PC-3 (cell line): ENCODE results near the gene GRIN2C. TPM values are rescaled to one million over a fixed set of nuclear protein-coding genes. Genes with fewer than 3 reads are reported as not detected.

ENCODE experiments used
- ATAC-seq: fragments of 200-7000 bp; cut with Tn5 transposase; 2 replicates; pipeline ENCODE4 v1.9.1; 2020; ENCODE audit warnings: mild to moderate bottlenecking, moderate library complexity
- BruUV-seq: library from RNA; stranded (reverse); fragments of 400-500 nt; replicated peaks from 2 replicates; lab custom pipeline; 2021; lab: Mats Ljungman, UMichigan
- CTCF ChIA-PET: fragments of 300-600 bp; sonication (Branson Sonifier 250); formaldehyde crosslinking; loops from one replicate; lab custom pipeline; 2022; ENCODE audit warnings: antibody characterized with exemption; lab: Charles Lee
- POLR2A ChIA-PET: fragments of 300-600 bp; sonication (Branson Sonifier 250); formaldehyde crosslinking; loops from one replicate; lab custom pipeline; 2022; ENCODE audit warnings: antibody characterized with exemption; ENCODE audit not compliant: unreplicated experiment; lab: Charles Lee
- DNase-seq: peaks from one replicate; pipeline ENCODE4 v3.0.0-alpha.2; 2015
- H2AFZ ChIP-seq: fragments of 300-600 bp; sonication (generic); 2 replicates; pipeline ENCODE4 v1.6.0; 2016; ENCODE audit warnings: antibody characterized with exemption, low read length
- H3F3A ChIP-seq: fragments of 300-600 bp; sonication (generic); one replicate; pipeline ENCODE4 v1.6.0; 2017; ENCODE audit warnings: antibody characterized with exemption, low read length, control low read depth, mild to moderate bottlenecking; ENCODE audit not compliant: unreplicated experiment
- H3K27ac ChIP-seq: fragments of 300-600 bp; sonication (generic); 2 replicates; pipeline ENCODE4 v1.5.1; 2016; ENCODE audit warnings: mild to moderate bottlenecking, low read length
- H3K27me3 ChIP-seq: fragments of 300-600 bp; sonication (generic); 2 replicates; pipeline ENCODE4 v1.6.1; 2016; ENCODE audit warnings: low read length, mixed read lengths
- H3K36me3 ChIP-seq: fragments of 300-600 bp; sonication (generic); 2 replicates; pipeline ENCODE4 v1.6.1; 2016; ENCODE audit warnings: low read depth, mixed run types, low read length, mixed read lengths
- H3K4me1 ChIP-seq: fragments of 300-600 bp; sonication (generic); 2 replicates; pipeline ENCODE4 v1.5.1; 2016; ENCODE audit warnings: low read length; ENCODE audit not compliant: insufficient read depth
- H3K4me2 ChIP-seq: fragments of 300-600 bp; sonication (generic); 2 replicates; pipeline ENCODE4 v1.6.0; 2016; ENCODE audit warnings: low read length
- H3K4me3 ChIP-seq: fragments of 300-600 bp; sonication (generic); 2 replicates; pipeline ENCODE4 v1.5.1; 2016; ENCODE audit warnings: mild to moderate bottlenecking, low read length, mixed read lengths
- H3K79me2 ChIP-seq: fragments of 300-600 bp; sonication (generic); 2 replicates; pipeline ENCODE4 v1.6.1; 2017; ENCODE audit warnings: low read length, mixed read lengths
- H3K9ac ChIP-seq: fragments of 300-600 bp; sonication (generic); 2 replicates; pipeline ENCODE4 v1.6.0; 2016; ENCODE audit warnings: mild to moderate bottlenecking, low read length
- H3K9me2 ChIP-seq: fragments of 300-600 bp; sonication (generic); replicated peaks from 2 replicates; pipeline ENCODE4 v1.6.1; 2016; ENCODE audit warnings: mixed run types, low read length, mixed read lengths
- H3K9me3 ChIP-seq: fragments of 300-600 bp; sonication (generic); 2 replicates; pipeline ENCODE4 v1.6.1; 2016; ENCODE audit warnings: low read length, mixed read lengths
- H4K20me1 ChIP-seq: fragments of 300-600 bp; sonication (generic); 2 replicates; pipeline ENCODE4 v1.6.1; 2016; ENCODE audit warnings: low read length, mixed read lengths
- CTCF ChIP-seq: fragments of 300-600 bp; sonication (generic); conservative IDR thresholded peaks from 2 replicates; pipeline ENCODE4 v1.5.1; 2017; ENCODE audit warnings: antibody characterized with exemption, low read depth, mild to moderate bottlenecking, low read length
- EZH2 ChIP-seq: fragments of 300-600 bp; sonication (generic); IDR thresholded peaks from one replicate; pipeline ENCODE4 v1.6.1; 2017; ENCODE audit warnings: antibody characterized with exemption, mild to moderate bottlenecking, low read length; ENCODE audit not compliant: unreplicated experiment
- EZH2phosphoT487 ChIP-seq: fragments of 300-600 bp; sonication (generic); IDR thresholded peaks from 2 replicates; pipeline ENCODE4 v1.6.1; 2018; ENCODE audit warnings: mild to moderate bottlenecking, antibody characterized with exemption, low read length, borderline replicate concordance
- intact Hi-C: fragments of 100-400 bp; cut with micrococcal nuclease; formaldehyde crosslinking; loops from 2 replicates; pipeline ENCODE4 v1.9.0; 2023
- total RNA-seq: library from RNA; depleted of rRNA; stranded (reverse); fragments of >200 nt; gene quantifications from 2 replicates; pipeline ENCODE4 v1.2.3, GENCODE V29; 2014

GRIN2C gene
- total RNA-seq, 1 experiment from 2014 or later, result 0.04 TPM

DNA sequence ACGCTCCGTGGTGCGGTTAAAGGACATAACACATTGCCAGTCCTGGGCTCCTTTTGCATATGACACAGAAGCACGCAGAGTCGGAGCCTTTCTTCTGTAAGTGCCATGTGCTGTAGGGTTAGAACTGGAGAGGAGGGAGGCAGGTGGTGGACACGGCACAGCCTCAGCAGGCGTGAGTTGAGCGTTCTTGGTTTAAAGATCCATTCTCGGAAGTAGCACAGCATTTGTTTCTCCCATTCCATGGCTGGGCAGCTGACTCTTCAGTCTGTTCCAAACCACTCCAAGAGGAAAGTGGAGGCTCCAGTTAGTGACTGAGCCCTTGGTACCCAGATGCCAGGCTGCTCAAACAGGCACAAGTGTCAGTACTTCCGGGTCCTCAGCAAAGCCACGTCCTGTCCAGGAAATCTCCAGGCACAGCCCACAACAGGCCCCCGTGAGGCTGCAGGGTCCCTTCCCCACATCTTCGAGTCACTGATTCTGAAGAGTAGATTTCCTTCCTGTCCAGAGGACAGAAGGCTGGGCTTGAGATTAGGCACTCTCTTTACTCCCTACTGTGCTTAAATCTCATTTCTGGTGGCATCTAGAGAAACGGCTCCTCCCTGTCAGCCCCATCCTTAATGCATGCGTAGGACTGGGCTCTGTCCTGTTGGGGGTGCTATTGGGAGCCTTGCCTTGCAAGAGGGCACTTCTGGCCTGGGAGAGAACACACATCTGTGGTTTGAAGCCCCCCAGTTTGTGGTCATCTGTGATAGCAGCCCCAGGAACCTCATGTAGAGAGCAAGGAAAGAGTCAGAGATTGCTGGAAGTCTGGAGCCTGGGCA is 43.9 kb downstream of the GRIN2C start:
- no peak overlapping the region for H2AFZ ChIP-seq
- H3F3A ChIP-seq, result no peaks in the 10 kb centered on the region
- H3K9ac ChIP-seq, result no peak overlapping the region
- no peak overlapping the region for H3K4me3 ChIP-seq
- TF ChIP-seq EZH2 (no peak), EZH2phosphoT487 (no peak), CTCF (peak; percentile 50)
- H3K9me3 ChIP-seq, result no peaks in the 10 kb centered on the region
- DNase-seq, result no peak
- no peaks in the 10 kb centered on the region for H3K27me3 ChIP-seq
- ATAC-seq, result no peak
- POLR2A ChIA-PET, result no interaction called here
- intact Hi-C loops, result no loop called here
- no peak overlapping the region for H3K27ac ChIP-seq
- no peak overlapping the region for H3K4me2 ChIP-seq
- H3K4me1 ChIP-seq, result no peaks in the 10 kb centered on the region
- no peaks in the 10 kb centered on the region for H3K36me3 ChIP-seq
- H4K20me1 ChIP-seq, result no peaks in the 10 kb centered on the region
- H3K9me2 ChIP-seq, result no peaks in the 10 kb centered on the region
- CTCF ChIA-PET, result no interaction called here
- no peaks in the 10 kb centered on the region for H3K79me2 ChIP-seq
- BruUV-seq, result no TSS peak

DNA sequence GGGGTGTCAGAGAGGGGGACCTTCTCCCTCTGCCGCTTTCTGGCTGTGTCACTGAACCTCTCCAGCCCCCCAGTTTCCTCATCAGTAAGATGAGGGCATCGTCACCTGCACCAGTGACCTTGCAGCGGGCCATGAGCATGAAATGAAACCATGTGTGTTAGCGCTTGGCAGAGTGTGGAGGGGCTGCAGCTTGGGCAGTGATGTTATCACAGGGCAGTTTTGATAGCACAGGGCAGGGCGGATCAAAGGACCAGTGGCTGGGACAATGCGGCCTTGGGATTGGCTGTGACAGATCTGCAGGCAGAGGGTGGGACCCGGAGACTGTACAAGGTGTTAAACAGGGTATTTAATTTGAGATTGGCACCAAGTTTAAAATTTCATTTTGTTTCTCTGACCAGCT is 44.6 kb downstream of the GRIN2C start:
- ChIA-PET POLR2A (no interaction called here), CTCF (no interaction called here)
- no TSS peak for BruUV-seq
- Histone ChIP-seq H2AFZ (no peak overlapping the region), H3K9ac (no peak overlapping the region), H3K9me3 (no peaks in the 10 kb centered on the region), H3K27me3 (no peaks in the 10 kb centered on the region), H3K4me2 (no peak overlapping the region), H3K4me1 (no peaks in the 10 kb centered on the region), H3K4me3 (no peak overlapping the region), H3K79me2 (no peaks in the 10 kb centered on the region), H3F3A (no peaks in the 10 kb centered on the region), H3K9me2 (no peaks in the 10 kb centered on the region), H4K20me1 (no peaks in the 10 kb centered on the region), H3K36me3 (no peaks in the 10 kb centered on the region), H3K27ac (no peak overlapping the region)
- intact Hi-C loops, result no loop called here
- ATAC-seq (no peak), DNase-seq (no peak)
- TF ChIP-seq CTCF, result no peak
- no peak for TF ChIP-seq EZH2phosphoT487
- TF ChIP-seq EZH2, result no peak

DNA sequence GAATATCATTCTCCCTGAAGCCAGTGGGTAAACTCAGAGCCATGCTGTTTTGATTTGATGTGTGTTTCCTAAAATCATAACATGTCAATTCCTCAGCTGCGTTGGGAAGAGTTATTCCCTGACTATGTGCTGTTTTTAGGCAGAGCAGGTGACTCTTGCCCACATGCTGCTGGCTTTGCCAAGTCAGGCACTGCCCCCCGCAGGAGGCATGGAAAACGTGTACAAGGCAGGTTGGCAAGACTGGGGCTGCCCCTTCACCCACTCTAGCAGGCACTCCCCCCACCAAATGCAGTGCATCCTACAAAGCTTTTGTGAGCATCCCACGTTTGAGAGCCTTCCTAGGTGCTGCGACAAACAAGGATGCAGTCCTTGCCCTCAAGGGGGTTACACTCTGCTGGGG is 45.2 kb downstream of the GRIN2C start:
- H3K9ac ChIP-seq, result no peak overlapping the region
- no peak overlapping the region for H3K4me2 ChIP-seq
- no peaks in the 10 kb centered on the region for H3K9me2 ChIP-seq
- H3F3A ChIP-seq, result no peaks in the 10 kb centered on the region
- DNase-seq, result peak; percentile 27
- H3K4me1 ChIP-seq, result no peaks in the 10 kb centered on the region
- intact Hi-C loops, result no loop called here
- no peaks in the 10 kb centered on the region for H3K36me3 ChIP-seq
- no peaks in the 10 kb centered on the region for H3K79me2 ChIP-seq
- no TSS peak for BruUV-seq
- peak; percentile 48; the same call in 1 of the 2 replicates for ATAC-seq
- H2AFZ ChIP-seq, result no peak overlapping the region
- H3K27ac ChIP-seq, result no peak overlapping the region
- H3K9me3 ChIP-seq, result no peaks in the 10 kb centered on the region
- TF ChIP-seq EZH2phosphoT487 (no peak), CTCF (peak; percentile 52)
- no peaks in the 10 kb centered on the region for H3K27me3 ChIP-seq
- H3K4me3 ChIP-seq, result no peak overlapping the region
- no peaks in the 10 kb centered on the region for H4K20me1 ChIP-seq
- CTCF ChIA-PET, result no interaction called here
- POLR2A ChIA-PET, result no interaction called here
